Measurements from ENCODE around the gene GLB1L.

- TF ChIP-seq CTCF (IDR thresholded peaks at IDR 0.05) (no peak), POLR2AphosphoS5 (IDR thresholded peaks at IDR 0.05) (no peak), POLR2A (IDR thresholded peaks at IDR 0.05) (no peak), EP300 (IDR thresholded peaks at IDR 0.05) (no peak)
Measured at GRCh38 chr2:219213486-219214071, 31.7 kb downstream of the GLB1L start.
